T-helper 2 cell treated with Interferon-gamma antibody and Interleukin-4, amounts not matched to agents 100 ng/mL and 5 ng/mL, for 36 hours (primary cell): ENCODE results near the gene LYRM7. TPM values are rescaled to one million over a fixed set of nuclear protein-coding genes. Genes with fewer than 3 reads are reported as not detected.

Source experiments
- intact Hi-C: fragments of 100-400 bp; cut with micrococcal nuclease; formaldehyde crosslinking; loops from one replicate; pipeline ENCODE4 v1.15.1; 2023
- total RNA-seq: library from RNA; stranded (reverse); gene quantifications from 2 replicates; pipeline ENCODE4 v1.2.3, GENCODE V29; 2022

LYRM7 gene
- total RNA-seq, 1 donor from 2014 or later, result 11.3 TPM

DNA sequence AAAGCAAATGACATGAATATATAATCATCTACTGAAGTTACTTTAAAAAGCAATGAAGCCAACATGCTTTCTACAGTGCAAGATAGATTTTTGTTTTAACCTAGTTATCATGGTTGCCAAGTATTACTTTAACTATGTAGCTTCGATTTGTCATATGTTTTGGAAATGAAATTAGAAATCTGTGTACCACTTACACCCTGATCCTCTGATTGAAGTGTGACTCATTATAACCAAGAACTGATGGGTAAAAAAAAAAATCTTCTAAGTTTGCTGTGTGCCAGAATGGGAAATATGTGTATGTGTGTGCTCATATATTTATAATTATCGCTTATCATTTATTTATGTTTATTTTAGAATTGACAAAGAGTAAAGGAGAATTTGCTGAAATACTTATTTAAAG, 84.0 kb downstream of the LYRM7 start:
- intact Hi-C loops, result loop anchor here (5.0 to 10.0 kb wide), 3 partner anchors 33 to 540 kb away; partner anchors contain the start of genes FNIP1 and RAPGEF6

Other genes with a start within 250 kb of the LYRM7 start
- gene HINT1, start 5.7 kb upstream of the LYRM7 start, total RNA-seq, result 321 and 328 TPM in 2 replicates
- 152 TPM in 2 replicates for gene CDC42SE2, start 93.1 kb downstream of the LYRM7 start, total RNA-seq